NOMO-1 treated with DMSO at 0.1 percent for 48 hours (cell line): Measurements from ENCODE around the gene ZNF892.
"Not testable (repeated sequence)": the region's sequence is repeated elsewhere in the genome, so short reads cannot be mapped to it uniquely, and the experiment has no call there.

ENCODE experiments used
- DNase-seq: peaks from one replicate; lab custom pipeline; 2025; ENCODE audit not compliant: unreplicated experiment; lab: John Stamatoyannopoulos, UW

Gene ZNF892

DNA sequence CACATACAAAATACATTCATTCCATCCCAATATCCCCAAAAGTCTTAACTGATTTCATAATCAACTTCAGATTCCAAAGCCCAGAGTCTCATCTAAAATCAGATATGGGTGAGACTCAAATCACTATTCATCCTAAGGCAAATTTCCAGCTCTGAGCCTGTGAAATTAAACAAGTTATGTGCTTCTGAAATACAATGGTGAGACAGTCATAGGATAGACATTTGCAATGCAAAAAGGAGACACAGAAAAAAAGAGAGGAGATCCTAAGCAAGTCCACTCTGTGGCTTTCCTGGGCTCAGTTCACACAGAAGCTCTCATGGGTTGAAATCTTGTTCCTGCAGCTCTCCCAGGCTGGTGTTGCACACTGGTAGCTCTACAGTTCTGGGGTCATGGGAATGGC, 18.3 kb downstream of the ZNF892 start:
- DNase-seq = no peak

DNA sequence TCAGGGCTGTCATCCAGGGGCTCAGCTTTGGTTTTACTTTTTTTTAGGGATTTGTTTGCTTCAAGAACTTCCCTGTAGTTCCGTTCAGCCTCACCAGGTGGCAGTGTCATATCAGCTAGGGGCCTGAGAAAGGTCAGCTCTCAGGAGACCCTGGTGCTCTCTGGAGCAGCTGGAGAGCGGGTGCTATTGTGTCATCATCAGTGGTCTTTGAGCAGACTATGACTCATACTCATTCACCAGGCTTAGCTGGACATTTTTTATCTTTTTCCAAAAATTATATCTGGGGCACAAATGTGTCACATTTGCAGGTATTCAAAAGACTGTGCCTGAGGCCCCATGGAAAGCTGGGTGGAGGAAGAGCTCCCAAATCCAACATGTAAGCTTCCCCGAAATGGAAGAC, 24.4 kb downstream of the ZNF892 start:
- DNase-seq = peak; percentile 14

DNA sequence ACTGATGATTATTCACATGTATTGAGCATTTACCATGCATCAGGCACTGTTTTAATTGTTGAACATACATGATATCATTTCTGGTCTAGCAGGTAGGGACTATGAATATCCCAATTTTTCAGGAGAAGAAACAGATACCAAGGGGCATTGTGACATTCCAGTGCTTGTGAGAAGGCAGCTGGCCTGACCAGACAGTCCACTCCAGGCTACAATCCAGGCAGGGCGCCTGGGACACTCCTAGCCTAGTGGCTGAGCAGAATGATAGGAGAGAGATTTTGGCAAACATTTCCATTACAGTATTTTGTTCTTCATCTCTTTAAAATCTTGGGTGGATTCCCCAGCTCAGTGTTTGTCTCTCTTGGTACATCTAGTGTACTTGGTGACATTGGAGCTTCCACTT, 24.9 kb downstream of the ZNF892 start:
- DNase-seq = no peak

DNA sequence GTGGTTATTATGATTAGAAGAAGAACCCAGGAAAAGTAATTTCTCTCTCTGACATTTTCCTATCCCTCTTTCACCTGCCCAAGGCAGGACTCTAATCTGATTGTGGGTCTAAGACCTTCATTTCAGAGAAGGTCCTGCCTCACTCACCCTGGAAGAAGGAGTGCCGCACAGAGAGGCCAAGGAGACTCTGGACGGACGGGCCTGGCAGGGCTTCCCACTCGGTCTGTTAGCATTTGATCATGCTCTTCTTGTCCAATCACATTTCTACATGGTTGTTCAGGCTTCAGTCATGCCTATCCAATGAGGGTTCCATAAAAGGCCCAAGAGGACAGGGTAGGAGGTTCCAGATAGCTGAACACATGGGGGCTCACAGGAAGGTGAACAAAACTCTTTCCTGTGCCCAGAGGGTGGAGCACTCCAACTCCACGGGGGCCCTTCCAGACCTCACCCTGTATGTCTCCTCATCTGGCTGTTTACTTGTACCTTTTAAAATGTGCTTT, 27.0 kb downstream of the ZNF892 start:
- no peak for DNase-seq

DNA sequence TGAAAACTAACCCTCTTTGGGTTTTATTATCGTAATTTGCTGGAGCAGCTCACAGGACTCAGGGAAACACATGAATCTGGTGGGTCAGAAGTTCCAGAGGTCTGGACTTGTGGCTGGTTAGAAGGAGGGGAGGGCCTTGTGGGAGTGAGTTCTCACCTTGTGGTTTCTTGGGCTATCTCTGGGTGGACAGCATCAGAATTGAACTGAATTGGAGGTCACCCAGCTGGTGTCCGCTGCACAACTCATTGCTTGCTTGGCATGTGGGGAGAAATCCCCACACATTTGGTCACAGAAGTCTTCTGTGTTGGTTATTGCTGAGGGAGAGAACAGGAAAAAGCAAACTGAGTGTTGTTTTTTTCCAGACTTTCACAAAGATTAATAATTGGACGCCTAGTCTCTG, 27.5 kb downstream of the ZNF892 start:
- no peak for DNase-seq

DNA sequence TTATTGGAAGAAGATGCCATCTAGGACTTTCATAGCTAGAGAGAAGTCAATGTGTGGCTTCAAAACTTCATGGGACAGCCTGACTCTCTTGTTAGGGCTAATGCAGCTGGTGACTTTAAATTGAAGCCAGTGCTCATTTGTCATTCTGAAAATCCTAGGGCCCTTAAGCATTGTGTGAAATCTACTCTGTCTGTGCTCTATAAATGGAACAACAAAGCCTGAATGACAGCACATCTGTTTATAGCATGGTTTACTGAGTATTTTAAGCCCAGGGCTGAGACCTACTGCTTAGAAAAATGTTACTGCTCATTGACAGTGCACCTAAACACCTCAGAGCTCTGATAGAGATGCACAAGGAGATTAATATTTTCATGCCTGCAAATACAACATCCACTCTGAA, 30.8 kb downstream of the ZNF892 start:
- no peak for DNase-seq

DNA sequence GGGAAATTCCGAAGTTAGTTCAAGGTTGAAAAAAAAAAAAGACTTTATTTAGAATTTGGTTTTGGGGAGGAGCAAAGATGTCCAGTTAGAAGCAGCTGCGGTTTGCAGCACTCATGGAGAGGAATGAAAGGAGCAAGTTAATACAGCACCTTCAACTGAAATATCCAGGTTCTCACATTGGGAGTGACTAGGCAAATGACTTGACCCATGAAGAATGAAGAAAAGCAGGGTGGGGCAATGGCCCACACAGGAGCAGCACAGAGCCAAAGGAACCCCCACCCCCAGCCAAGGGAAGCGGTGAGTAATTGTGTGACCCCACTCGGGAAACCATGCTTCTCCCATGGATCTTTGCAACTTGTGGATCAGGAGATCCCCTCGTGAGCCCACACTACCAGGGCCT, 32.8 kb downstream of the ZNF892 start:
- no peak for DNase-seq

DNA sequence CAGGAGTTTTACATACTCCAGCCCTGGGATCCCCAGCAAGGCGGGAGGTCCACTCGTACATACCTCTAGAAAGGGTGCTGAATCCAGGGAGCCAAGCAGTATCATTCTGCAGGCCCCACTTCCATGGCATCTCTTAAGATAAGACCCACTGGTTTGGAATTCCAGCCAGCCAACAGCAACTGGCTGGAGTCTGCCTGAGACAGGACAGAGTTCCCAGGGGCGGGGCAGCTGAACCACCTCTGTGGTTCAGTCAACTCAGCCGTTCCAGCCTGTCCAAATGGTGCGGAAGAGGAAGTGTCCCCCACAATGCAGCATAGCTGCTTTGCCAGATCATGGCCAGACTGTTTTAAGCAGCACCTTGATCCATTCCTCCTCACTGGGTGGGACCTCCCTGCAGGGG, 33.2 kb downstream of the ZNF892 start:
- DNase-seq = no peak

DNA sequence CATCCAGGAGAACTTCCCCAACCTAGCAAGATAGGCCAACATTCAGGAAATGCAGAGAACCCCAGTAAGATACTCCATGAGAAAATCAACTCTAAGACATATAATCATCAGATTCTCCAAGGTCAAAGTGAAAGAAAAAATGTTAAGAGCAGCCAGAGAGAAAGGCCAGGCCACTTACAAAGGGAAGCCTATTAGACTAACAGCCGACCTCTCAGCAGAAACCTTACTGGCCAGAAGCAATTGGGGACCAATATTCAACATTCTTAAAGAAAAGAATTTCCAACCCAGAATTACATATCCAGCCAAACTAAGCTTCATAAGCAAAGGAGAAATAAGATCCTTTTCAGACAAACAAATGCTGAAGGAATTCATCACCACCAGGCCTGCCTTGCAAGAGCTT, 34.8 kb downstream of the ZNF892 start:
- not testable (repeated sequence) for DNase-seq
